ENCODE results near the gene GPR135. TPM values are rescaled to one million over a fixed set of nuclear protein-coding genes. Genes with fewer than 3 reads are reported as not detected.

GPR135 gene
- total RNA-seq, 2 donors from 2014 or later = 2.3 to 12.4 TPM

DNA sequence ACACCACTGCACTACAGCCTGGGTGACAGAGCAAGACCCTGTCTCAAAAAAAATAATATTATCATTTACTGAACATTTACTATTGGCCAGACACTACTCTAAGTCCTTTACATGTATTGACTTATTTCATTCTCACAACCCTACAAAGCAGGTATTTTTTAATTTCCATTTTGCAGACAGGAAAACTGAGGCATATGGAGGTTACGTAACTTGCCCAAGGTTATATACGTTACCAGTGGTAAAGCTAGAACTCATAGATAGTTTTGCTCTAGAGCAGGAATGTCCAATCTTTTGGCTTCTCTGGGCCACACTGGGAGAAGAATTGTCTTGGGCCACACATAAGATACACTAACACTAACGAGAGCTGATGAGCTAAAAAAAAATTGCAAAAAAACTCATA is 13.4 kb upstream of the GPR135 start:
- 96% methylated on average over 3 of the region's 3 CpGs for WGBS
- intact Hi-C loops (cut with DNase I) = no loop called here
- TF ChIP-seq POLR2A (IDR thresholded peaks at IDR 0.05) (no peak), POLR2AphosphoS5 (IDR thresholded peaks at IDR 0.05) (no peak)
- TF ChIP-seq, protein P1, sequence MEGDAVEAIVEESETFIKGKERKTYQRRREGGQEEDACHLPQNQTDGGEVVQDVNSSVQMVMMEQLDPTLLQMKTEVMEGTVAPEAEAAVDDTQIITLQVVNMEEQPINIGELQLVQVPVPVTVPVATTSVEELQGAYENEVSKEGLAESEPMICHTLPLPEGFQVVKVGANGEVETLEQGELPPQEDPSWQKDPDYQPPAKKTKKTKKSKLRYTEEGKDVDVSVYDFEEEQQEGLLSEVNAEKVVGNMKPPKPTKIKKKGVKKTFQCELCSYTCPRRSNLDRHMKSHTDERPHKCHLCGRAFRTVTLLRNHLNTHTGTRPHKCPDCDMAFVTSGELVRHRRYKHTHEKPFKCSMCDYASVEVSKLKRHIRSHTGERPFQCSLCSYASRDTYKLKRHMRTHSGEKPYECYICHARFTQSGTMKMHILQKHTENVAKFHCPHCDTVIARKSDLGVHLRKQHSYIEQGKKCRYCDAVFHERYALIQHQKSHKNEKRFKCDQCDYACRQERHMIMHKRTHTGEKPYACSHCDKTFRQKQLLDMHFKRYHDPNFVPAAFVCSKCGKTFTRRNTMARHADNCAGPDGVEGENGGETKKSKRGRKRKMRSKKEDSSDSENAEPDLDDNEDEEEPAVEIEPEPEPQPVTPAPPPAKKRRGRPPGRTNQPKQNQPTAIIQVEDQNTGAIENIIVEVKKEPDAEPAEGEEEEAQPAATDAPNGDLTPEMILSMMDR (IDR thresholded peaks at IDR 0.05) = no peak
- no peak overlapping the region for H3K4me3 ChIP-seq
- H3K27ac ChIP-seq = no peak overlapping the region
- no peak for DNase-seq (ENCODE audit: low spot score)
- H3K4me1 ChIP-seq (replicated peaks) = no peaks in the 10 kb centered on the region
- peaks cover 0 to 3% of the 10 kb centered on the region in 2 donors for H3K36me3 ChIP-seq
- no peaks in the 10 kb centered on the region for H3K9me3 ChIP-seq
- no peaks in the 10 kb centered on the region for H3K27me3 ChIP-seq (replicated peaks; ENCODE audit: insufficient read depth)

DNA sequence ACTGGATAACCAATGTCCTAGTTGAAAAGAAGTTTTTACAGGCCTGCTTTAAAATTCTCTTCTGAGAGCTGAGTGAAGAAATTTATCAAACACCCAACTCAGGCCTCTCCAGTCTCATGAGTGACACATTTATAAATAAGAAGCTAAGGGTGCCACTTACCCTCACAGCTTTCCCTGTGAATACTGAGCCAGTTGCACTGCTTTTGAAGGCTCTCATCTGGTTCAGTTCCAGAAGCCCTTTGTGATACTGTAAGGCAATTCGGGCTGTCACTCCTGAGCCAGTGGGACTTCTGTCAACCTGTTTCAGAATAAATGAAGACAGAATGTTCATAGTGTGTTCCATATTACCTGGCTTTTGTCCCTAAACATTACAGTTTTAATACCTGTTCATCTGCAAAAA is 10.5 kb upstream of the GPR135 start:
- H3K27ac ChIP-seq = no peak overlapping the region
- H3K9me3 ChIP-seq = no peaks in the 10 kb centered on the region
- intact Hi-C loops (cut with DNase I) = no loop called here
- no peak for TF ChIP-seq POLR2A (IDR thresholded peaks at IDR 0.05)
- no peak for TF ChIP-seq POLR2AphosphoS5 (IDR thresholded peaks at IDR 0.05)
- TF ChIP-seq, protein P1 (IDR thresholded peaks at IDR 0.05) = no peak
- peaks cover 0 to 3% of the 10 kb centered on the region in 2 donors for H3K36me3 ChIP-seq
- no peak for DNase-seq (ENCODE audit: low spot score)
- no peaks in the 10 kb centered on the region for H3K4me1 ChIP-seq (replicated peaks)
- no peaks in the 10 kb centered on the region for H3K27me3 ChIP-seq (replicated peaks; ENCODE audit: insufficient read depth)
- H3K4me3 ChIP-seq = no peak overlapping the region
- WGBS = 95% methylated on average over 1 of the region's 1 CpG

DNA sequence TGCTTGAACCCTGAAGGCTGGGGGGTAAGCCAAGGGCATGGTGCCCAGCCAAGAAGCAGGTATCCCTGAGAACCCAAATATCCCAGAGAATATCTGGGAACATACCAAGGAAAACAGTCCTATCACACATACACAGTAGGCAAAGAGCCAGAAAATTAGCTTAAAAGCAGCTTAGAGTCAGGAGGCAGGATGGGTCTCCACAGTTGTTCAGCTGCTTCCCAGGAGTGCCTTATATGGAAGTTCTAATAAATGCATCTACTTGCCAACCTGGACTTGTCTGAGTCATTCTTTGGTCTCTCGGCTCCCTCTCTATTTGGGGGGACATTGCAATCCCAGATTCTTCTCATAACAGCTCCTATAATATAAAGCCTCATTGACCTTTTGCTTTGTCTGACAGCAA is 9.0 kb upstream of the GPR135 start:
- DNase-seq (ENCODE audit: low spot score) = no peak
- no peaks in the 10 kb centered on the region for H3K9me3 ChIP-seq
- H3K27me3 ChIP-seq (replicated peaks; ENCODE audit: insufficient read depth) = no peaks in the 10 kb centered on the region
- TF ChIP-seq POLR2AphosphoS5 (IDR thresholded peaks at IDR 0.05) = no peak
- TF ChIP-seq, protein P1 (IDR thresholded peaks at IDR 0.05) = no peak
- no peak overlapping the region for H3K4me3 ChIP-seq
- no peak overlapping the region for H3K27ac ChIP-seq
- peaks cover 0 to 3% of the 10 kb centered on the region in 2 donors for H3K36me3 ChIP-seq
- WGBS = 63% methylated on average over 1 of the region's 1 CpG
- intact Hi-C loops (cut with DNase I) = no loop called here
- H3K4me1 ChIP-seq (replicated peaks) = no peaks in the 10 kb centered on the region

DNA sequence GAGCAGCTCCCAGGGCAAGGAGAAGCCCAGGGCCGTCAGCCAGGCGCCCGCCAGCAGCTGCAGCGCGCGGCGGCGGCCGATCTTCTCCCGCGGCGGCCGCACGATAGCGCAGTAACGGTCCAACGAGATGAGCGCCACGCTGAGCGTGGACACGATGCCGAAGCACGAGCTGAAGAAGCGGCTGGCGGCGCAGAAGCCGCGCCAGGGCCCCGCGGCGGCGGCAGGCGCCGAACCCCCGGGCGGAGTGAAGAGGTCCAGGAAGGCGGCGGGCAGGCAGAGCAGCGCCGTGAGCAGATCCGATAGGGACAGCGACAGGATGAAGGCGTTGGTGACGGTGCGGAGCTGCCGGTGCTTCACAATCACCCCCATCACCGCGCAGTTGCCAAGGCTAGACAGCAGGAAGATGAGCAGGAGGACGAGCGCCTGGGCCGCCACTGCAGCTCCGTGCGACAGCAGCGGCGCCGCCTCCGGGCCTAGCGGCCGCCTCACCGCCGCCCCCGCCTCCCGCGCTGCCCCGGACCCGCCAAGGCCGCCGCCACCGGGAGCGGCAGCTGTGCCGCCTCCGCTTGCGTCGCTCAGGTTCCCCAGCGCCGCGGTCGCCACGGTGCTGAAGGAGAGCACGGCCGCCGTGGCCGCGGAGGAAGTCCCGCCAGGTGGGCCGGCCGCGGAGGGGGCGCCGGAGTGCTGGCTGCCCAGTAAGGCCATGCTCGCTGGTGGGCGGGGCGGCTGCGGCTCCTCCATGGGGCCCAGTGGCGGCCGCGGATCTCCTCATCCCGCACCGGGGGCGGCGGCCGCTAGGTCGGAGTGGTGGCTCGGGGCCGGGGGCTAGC is 479 bp downstream of the GPR135 start:
- intact Hi-C loops (cut with DNase I) = no loop called here
- TF ChIP-seq POLR2AphosphoS5 (IDR thresholded peaks at IDR 0.05) (no peak), POLR2A (IDR thresholded peaks at IDR 0.05) (peak; percentile 7)
- peak; percentile 54 for DNase-seq (ENCODE audit: low spot score)
- Histone ChIP-seq H3K4me3 (peak overlapping the region; percentile 63 to 66), H3K27me3 (replicated peaks; ENCODE audit: insufficient read depth) (no peaks in the 10 kb centered on the region), H3K27ac (peak overlapping the region; percentile 80 to 82), H3K36me3 (no peaks in the 10 kb centered on the region), H3K4me1 (replicated peaks) (no peaks in the 10 kb centered on the region), H3K9me3 (no peaks in the 10 kb centered on the region)
- under 1% methylated on average over 76 of the region's 105 CpGs for WGBS

DNA sequence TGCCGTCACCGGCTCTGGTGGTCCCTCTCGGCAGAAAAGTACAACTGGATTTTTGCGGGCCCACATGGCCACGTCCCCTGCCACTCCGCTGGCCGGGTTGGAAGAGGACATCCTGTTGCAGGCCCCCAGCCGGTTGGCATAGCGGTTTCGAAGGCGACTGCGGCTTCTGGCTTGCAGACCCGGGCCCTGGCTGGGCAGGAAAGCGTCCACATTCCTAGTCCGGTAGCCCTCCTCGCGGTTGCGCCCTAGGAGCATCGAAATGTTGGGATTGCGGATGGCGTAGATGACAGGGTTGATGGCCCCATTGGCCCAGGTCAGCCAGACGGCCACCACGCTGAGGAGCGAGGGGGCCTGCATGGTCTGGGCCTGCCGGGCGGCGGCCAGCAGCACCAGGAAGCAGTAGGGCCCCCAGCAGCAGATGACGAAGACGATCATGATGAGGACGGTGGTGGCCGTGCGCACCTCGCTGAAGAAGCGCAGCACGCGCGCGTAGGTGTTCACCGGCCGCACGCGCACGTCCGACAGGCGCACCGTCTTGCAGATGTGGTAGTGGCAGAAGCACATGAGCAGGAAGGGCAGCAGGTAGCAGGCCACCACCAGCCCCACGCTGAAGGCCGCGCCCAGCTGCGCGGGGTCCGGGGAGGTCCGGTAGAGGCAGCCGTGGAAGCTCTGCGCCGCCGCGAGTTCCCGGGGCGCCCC is 1.2 kb downstream of the GPR135 start:
- TF ChIP-seq POLR2AphosphoS5 (IDR thresholded peaks at IDR 0.05) (no peak), POLR2A (IDR thresholded peaks at IDR 0.05) (no peak)
- TF ChIP-seq, protein P1 (IDR thresholded peaks at IDR 0.05) = no peak
- intact Hi-C loops (cut with DNase I) = no loop called here
- 32% methylated on average over 56 of the region's 60 CpGs for WGBS
- Histone ChIP-seq H3K4me1 (replicated peaks) (no peaks in the 10 kb centered on the region), H3K9me3 (no peaks in the 10 kb centered on the region), H3K36me3 (no peaks in the 10 kb centered on the region), H3K27me3 (replicated peaks; ENCODE audit: insufficient read depth) (no peaks in the 10 kb centered on the region), H3K4me3 (peak overlapping the region; percentile 63 to 66), H3K27ac (peak overlapping the region; percentile 80 to 82)
- DNase-seq (ENCODE audit: low spot score) = no peak
